OCI-LY1 (cell line): ENCODE results near the gene TRPM2.

Experiments
- EZH2 ChIP-seq: fragments of 200-600 bp; sonication (generic), shearing (Covaris generic); IDR thresholded peaks from 2 replicates; pipeline ENCODE4 v1.8.0; 2017; ENCODE audit warnings: borderline replicate concordance, mixed run types, mild to moderate bottlenecking, antibody characterized with exemption, low read length, moderate library complexity, mixed read lengths
- TF ChIP-seq, protein P1 (sequence below): fragments of 200-600 bp; sonication (generic), shearing (Covaris generic); IDR thresholded peaks from 2 replicates; pipeline ENCODE4 v1.5.1; 2017; ENCODE audit warnings: mild to moderate bottlenecking, antibody characterized with exemption, low read length, moderate library complexity, mixed read lengths

DNA sequence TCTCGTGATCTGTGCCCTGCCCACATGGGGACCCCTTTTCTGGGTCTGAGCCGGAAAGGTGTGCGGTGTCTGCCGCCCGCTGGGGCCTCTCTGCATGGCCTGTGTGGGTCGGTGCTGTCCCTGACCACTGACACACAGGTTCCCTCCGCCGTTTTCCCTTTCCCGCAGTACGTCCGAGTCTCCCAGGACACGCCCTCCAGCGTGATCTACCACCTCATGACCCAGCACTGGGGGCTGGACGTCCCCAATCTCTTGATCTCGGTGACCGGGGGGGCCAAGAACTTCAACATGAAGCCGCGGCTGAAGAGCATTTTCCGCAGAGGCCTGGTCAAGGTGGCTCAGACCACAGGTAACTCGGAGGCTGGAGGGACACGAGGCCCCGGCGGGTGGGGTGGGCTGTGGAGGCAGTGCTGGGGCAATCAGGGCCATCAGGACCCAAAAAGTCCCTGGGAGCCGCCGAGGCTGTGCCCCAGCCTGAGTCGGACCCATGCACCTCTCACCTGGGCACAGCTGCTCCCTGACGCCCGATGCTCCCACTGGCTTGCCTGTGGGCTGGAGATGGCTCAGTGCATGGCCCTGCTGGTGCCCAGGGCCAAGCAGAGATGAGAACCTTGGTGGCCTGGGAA lies 13.3 kb downstream of the TRPM2 start:
- no peak for TF ChIP-seq EZH2
- TF ChIP-seq, protein P1, sequence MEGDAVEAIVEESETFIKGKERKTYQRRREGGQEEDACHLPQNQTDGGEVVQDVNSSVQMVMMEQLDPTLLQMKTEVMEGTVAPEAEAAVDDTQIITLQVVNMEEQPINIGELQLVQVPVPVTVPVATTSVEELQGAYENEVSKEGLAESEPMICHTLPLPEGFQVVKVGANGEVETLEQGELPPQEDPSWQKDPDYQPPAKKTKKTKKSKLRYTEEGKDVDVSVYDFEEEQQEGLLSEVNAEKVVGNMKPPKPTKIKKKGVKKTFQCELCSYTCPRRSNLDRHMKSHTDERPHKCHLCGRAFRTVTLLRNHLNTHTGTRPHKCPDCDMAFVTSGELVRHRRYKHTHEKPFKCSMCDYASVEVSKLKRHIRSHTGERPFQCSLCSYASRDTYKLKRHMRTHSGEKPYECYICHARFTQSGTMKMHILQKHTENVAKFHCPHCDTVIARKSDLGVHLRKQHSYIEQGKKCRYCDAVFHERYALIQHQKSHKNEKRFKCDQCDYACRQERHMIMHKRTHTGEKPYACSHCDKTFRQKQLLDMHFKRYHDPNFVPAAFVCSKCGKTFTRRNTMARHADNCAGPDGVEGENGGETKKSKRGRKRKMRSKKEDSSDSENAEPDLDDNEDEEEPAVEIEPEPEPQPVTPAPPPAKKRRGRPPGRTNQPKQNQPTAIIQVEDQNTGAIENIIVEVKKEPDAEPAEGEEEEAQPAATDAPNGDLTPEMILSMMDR = no peak
